GM19239 (cell line): ENCODE measurements around the gene RAD54L2.
"Not testable (repeated sequence)": the region's sequence is repeated elsewhere in the genome, so short reads cannot be mapped to it uniquely, and the experiment has no call there.

ENCODE experiments used
- DNase-seq: peaks from one replicate; pipeline ENCODE4 v3.0.0; 2011; ENCODE audit warnings: low spot score; ENCODE audit not compliant: insufficient read length
- FAIRE-seq: peaks from 2 replicates; lab custom pipeline; 2011; peaks lifted over from hg19 to GRCh38; lab: Jason Lieb, UNC

RAD54L2 gene

GRCh38 chr3:51538459-51539290, at the start of gene RAD54L2:
Gene RAD54L2 (plus strand): TSS chr3:51538719. CDS start chr3:51590421, 51,702 bp downstream.
- peak; percentile 83 for DNase-seq
- FAIRE-seq = peak; percentile 76

- FAIRE-seq = no peak
- peak; percentile 64 for DNase-seq
Observed at GRCh38 chr3:51498876-51499738, 39.4 kb upstream of the RAD54L2 start.

GRCh38 chr3:51500632-51501131, 37.8 kb upstream of the RAD54L2 start:
- no peak for DNase-seq
- FAIRE-seq = no peak

GRCh38 chr3:51501833-51502561, 36.5 kb upstream of the RAD54L2 start:
- peak; percentile 99 for FAIRE-seq
- DNase-seq = no peak

- FAIRE-seq (no peak), DNase-seq (no peak)
Observed at GRCh38 chr3:51502562-51502910, 36.0 kb upstream of the RAD54L2 start.

GRCh38 chr3:51503007-51503406, 35.5 kb upstream of the RAD54L2 start:
- DNase-seq (no peak), FAIRE-seq (no peak)

- FAIRE-seq (no peak), DNase-seq (no peak)
Observed at GRCh38 chr3:51508255-51508654, 30.3 kb upstream of the RAD54L2 start.

GRCh38 chr3:51510996-51511395, 27.5 kb upstream of the RAD54L2 start:
- no peak for DNase-seq
- no peak for FAIRE-seq

- DNase-seq = no peak
- FAIRE-seq = no peak
Observed at GRCh38 chr3:51514210-51514609, 24.3 kb upstream of the RAD54L2 start.

GRCh38 chr3:51519848-51520247, 18.7 kb upstream of the RAD54L2 start:
- DNase-seq (no peak), FAIRE-seq (no peak)

- DNase-seq = peak; percentile 31
- peak; percentile 18 for FAIRE-seq
Observed at GRCh38 chr3:51520906-51521730, 17.4 kb upstream of the RAD54L2 start.

GRCh38 chr3:51522273-51522962, 16.1 kb upstream of the RAD54L2 start:
- no peak for FAIRE-seq
- no peak for DNase-seq

- DNase-seq, FAIRE-seq: not testable (repeated sequence)
Observed at GRCh38 chr3:51524874-51525273, 13.6 kb upstream of the RAD54L2 start.

- no peak for DNase-seq
- no peak for FAIRE-seq
Observed at GRCh38 chr3:51530485-51530884, 8.0 kb upstream of the RAD54L2 start.

GRCh38 chr3:51535146-51536019, 3.1 kb upstream of the RAD54L2 start:
- FAIRE-seq = no peak

GRCh38 chr3:51537631-51538030, 888 bp upstream of the RAD54L2 start:
- FAIRE-seq, DNase-seq: not testable (repeated sequence)

More at GRCh38 chr3:51535146-51536019, 3.1 kb upstream of the RAD54L2 start:
- no peak for DNase-seq

GRCh38 chr3:51538115-51538458, 432 bp upstream of the RAD54L2 start:
- DNase-seq = peak; percentile 17
- no peak for FAIRE-seq
